Lung microvascular endothelial cell (primary cell): Measurements from ENCODE around the gene DUSP16. TPM values are rescaled to one million over a fixed set of nuclear protein-coding genes. Genes with fewer than 3 reads are reported as not detected.
"Not testable (repeated sequence)": the region's sequence is repeated elsewhere in the genome, so short reads cannot be mapped to it uniquely, and the experiment has no call there.

Experiments
- DNase-seq, 2 donors: peaks; one replicate each; pipeline versions ENCODE4 v3.0.0 to v3.0.0-alpha.2; 2010; ENCODE audit warnings: low read depth in 2 of 2
- total RNA-seq: library from RNA; depleted of rRNA; stranded (reverse); fragments of >200 nt; gene quantifications from 2 replicates; pipeline ENCODE4 v1.2.1, GENCODE V29; 2014

Gene DUSP16
- total RNA-seq, 1 donor from 2014 or later: 5.8 TPM

GRCh38 chr12:12546314-12546772, 16.3 kb downstream of the DUSP16 start:
- DNase-seq: no peak

- DNase-seq: no peak
These were observed 18.7 kb downstream of the DUSP16 start for GRCh38 chr12:12543959-12544358.

GRCh38 chr12:12542964-12543363, 19.7 kb downstream of the DUSP16 start:
- no peak for DNase-seq

GRCh38 chr12:12542286-12542685, 20.4 kb downstream of the DUSP16 start:
- no peak for DNase-seq

DNA sequence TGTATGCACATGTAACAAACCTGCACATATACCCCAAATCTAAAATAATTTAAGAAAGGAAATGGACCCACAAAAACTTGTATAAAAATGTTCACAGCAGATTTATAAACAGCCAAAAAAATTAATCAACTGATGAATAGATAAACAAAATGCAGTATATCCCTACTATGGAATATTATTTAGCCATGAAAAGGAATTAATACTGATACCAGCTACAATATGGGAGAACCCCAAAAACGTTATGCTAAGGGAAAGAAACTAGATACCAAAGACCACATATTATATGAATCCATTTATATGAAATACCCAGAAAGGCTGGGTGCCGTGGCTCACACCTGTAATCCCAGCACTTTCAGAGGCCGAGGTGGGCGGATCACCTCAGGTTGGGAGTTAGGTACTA, 20.9 kb downstream of the DUSP16 start:
- no peak for DNase-seq

DNA sequence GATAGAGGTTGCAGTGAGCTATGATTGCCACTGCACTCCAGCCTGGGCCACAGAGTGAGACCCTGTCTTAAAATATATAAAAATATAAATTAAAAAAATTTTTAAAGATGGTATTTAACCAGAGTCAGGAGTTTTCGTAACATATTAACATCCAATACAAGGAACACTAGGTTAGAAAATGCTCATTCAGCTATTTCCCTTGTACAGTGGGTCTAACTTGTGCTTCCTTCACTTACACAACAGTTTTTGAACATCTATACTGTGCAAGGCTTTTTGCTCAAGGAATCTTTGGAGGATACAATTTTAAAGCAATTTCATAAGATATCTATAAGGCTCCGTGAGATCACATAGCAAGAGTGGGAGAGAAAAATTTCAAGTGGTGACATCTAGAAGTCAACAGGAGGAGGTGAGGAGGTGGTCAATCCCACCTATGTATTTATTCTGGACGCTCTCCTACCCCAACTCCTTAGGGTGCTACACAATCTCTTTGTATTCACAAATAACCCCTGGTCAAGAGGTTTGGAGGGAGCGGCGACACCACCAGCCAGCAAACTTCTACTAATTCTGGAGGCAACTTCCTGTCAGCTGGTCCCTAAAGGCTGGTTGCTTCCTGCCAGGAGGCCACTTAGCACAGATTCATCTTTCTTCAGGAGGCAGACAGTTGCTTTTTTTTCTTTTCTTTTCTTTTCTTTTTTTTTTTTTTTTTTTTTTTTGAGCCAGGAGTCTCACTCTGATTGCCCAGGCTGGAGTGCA, 22.2 kb downstream of the DUSP16 start:
- DNase-seq: peak in 1 of 2 donors; percentile 15

GRCh38 chr12:12539028-12539810, 23.4 kb downstream of the DUSP16 start:
- peak in 1 of 2 donors; percentile 5 for DNase-seq

DNA sequence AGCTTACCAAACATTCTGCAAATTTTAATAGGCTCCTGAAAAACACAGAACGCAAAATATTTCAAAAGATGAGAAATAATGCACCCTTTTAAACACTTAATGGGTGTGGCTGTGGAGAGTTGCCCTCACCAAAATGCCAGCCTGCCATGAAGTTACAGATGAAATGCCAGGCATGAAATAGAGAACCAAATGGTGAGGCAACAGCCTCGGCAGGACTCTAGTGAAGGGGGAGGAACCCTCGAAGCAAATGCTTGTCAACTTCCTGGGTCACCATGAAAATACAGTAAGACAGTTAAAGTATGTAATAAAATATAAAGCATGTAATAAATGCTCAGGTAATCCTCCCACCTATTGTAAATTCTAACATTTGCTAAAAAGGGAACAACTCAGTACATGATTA, 24.1 kb downstream of the DUSP16 start:
- no peak for DNase-seq

- no peak for DNase-seq
These were observed 25.2 kb downstream of the DUSP16 start for GRCh38 chr12:12537421-12537820.

DNA sequence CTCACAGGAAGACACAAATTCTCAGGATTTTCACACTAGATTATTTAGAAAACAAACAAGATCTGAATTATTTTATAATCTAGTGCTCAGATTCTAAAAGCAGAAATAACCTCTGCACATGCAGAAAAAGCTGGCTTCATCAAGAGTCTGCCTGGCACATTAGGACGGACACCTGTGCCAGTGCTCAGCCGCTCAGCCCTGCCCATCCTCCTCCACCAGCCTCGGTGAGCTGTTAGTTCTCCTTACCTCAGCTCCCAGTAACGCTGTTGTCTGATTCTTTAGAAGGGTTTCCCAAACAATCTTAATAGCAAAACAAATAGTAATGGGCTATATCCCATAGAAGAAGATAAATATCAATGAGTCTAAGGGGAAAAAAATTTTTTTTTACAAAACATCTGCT, 27.7 kb downstream of the DUSP16 start:
- no peak for DNase-seq

- DNase-seq: no peak
These were observed 28.3 kb downstream of the DUSP16 start for GRCh38 chr12:12534166-12534866.

DNA sequence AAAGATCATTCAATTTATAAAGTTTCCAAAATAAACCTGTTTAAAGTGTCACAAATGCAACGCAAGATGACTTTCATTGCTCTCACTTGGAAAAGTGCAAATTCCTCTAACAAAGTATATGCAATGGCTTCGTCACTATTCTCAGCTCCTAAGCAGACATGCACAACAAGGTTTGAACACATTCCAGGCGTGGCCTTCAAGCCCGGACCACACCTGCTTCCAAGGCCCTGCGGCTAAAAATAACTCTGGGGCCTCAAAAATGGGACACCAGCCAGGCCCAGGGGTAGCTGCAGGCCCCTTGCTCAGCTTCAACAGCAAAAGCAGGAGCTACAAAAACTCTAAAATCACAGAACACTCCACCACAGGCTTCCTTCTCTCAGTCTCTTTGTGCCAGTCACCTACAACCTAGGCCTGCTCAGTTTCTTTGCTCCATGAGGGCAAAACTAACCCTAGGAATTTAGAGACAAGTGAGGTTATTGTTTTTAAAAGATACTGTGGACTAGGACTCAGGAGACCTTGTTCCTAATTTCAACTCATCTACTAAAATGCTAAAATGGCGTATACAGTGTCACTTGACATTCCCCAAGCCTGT, 29.3 kb downstream of the DUSP16 start:
- DNase-seq: no peak

GRCh38 chr12:12531194-12531593, 31.5 kb downstream of the DUSP16 start:
- no peak for DNase-seq

- DNase-seq: no peak
These were observed 32.8 kb downstream of the DUSP16 start for GRCh38 chr12:12529783-12530421.

- DNase-seq: peak; percentile 58 to 62
These were observed 34.0 kb downstream of the DUSP16 start for GRCh38 chr12:12528361-12529270.

- no peak for DNase-seq
These were observed 34.8 kb downstream of the DUSP16 start for GRCh38 chr12:12527820-12528296.

DNA sequence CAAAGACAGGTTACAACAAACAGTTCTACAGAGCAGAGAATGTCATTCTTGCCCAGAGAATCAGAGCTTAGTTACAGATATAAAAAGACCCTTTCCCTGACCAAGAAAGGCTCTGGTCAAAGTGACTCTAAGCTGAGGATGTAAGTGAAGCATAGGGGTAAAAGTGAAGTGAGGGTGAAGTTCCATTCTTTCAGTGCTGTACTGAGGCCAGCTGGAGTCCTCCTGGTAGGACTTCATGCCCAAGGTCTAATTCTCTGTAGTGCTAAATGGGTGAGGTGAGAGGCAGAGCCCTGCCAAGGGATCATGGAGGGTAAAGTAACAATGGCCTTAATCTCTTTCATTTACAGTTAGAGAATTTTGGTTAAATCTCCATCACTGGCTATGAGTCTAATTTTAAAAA, 38.5 kb downstream of the DUSP16 start:
- no peak for DNase-seq

- no peak for DNase-seq
These were observed 39.4 kb downstream of the DUSP16 start for GRCh38 chr12:12523229-12523628.

GRCh38 chr12:12522657-12523056, 40.0 kb downstream of the DUSP16 start:
- DNase-seq: not testable (repeated sequence)

- no peak for DNase-seq
These were observed 40.8 kb downstream of the DUSP16 start for GRCh38 chr12:12521888-12522287.
